Measurements from ENCODE around the gene TSPAN10. TPM values are rescaled to one million over a fixed set of nuclear protein-coding genes. Genes with fewer than 3 reads are reported as not detected.
"Not testable (repeated sequence)": the region's sequence is repeated elsewhere in the genome, so short reads cannot be mapped to it uniquely, and the experiment has no call there.

Gene TSPAN10
- total RNA-seq, 2 experiments from 2014 or later: 0.38 to 0.43 TPM

- ChIA-PET CTCF (interaction anchor here (1.5 kb wide), 1 partner anchor 10 kb away, joined by 6 read pairs; no protein-coding TSS in a partner anchor), POLR2A (no interaction called here)
- H3K4me3 Mint-ChIP-seq: no peak overlapping the region
- peaks cover 19% of the 10 kb centered on the region for H3K4me1 Mint-ChIP-seq
- DNase-seq: no peak
- H3K27ac Mint-ChIP-seq: no peak overlapping the region
- peaks cover 59% of the 10 kb centered on the region for H3K36me3 Mint-ChIP-seq (ENCODE audit: low read depth)
- H3K27me3 Mint-ChIP-seq: no peaks in the 10 kb centered on the region
- no peaks in the 10 kb centered on the region for H3K9me3 Mint-ChIP-seq
Measured at GRCh38 chr17:81609541-81610311, 27.3 kb upstream of the TSPAN10 start.

DNA sequence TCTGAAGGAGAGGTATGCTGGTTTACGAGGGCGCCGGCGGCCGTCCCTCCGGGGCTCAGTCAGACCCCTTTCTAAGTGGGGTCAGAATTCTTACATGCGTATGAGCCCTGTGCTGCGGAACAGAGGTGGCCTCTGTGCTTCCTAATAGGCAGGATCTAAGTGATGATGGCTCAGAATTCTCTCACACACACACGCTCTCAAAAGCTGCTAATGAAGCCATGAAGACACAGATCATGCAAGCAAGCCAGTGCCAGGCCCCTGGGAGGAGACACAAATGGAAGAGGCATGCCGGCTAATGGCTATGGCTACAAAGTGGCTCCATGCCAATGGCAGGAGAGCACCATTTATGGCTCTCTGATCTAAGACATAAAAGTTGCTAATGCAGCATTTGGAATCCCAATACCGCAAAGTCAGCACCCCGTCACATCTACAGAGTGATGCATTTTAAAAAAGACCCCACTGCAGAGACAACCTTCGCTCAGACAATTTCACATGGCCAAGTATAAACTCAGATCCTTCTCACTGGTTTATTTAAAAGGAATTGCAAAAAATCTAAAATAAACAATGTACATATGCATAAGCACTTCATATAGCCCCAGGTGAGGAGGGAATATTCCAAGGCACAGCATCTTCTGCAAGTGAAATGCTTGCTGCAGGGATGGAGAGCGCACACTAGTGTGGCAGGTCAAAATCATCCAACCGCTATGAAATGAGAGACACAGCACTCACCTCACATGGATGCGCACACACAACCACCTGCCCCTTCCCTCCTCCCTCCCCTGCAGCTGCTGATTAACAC lies 24.6 kb upstream of the TSPAN10 start:
- Mint-ChIP-seq H3K27me3 (no peaks in the 10 kb centered on the region), H3K4me1 (peaks cover 26% of the 10 kb centered on the region), H3K36me3 (ENCODE audit: low read depth) (peaks cover 59% of the 10 kb centered on the region), H3K9me3 (no peaks in the 10 kb centered on the region), H3K4me3 (no peak overlapping the region), H3K27ac (no peak overlapping the region)
- ChIA-PET POLR2A (interaction anchor here (1.4 kb wide), 1 partner anchor 12 kb away, joined by 4 read pairs; no protein-coding TSS in a partner anchor), CTCF (interaction anchor here (0.9 to 3.6 kb wide), 3 partner anchors 11 to 53 kb away, joined by 3 to 17 read pairs (median 3); no protein-coding TSS in a partner anchor)
- DNase-seq: no peak

DNA sequence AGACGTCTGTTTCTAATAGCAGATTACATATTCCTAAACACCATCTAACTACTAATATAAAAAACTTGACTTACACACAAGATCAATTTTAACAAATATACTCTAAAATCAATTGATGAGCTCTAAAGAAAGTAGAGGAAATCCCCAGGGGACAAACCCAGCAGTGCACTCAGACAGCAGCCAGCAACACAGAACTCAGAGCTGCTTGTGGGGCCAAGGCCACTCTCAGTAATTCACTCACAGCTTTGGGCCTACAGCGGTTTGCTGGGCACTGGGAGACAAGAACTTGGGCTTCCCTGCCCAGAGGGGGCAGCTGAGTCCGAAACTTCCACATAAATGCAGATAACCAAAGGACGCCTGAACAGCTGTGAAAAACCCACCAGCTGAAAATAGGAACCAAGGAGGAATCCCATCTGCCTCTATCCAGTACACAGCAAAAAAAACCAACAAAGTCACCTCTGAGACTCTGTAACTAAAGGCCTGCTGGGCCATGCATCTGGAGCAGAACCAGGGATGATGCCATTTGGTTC lies 21.5 kb upstream of the TSPAN10 start:
- CTCF ChIA-PET: interaction anchor here (3.6 kb wide), 1 partner anchor 14 kb away, joined by 17 read pairs; no protein-coding TSS in a partner anchor
- H3K4me1 Mint-ChIP-seq: peaks cover 12% of the 10 kb centered on the region
- no peak overlapping the region for H3K4me3 Mint-ChIP-seq
- H3K27ac Mint-ChIP-seq: no peak overlapping the region
- H3K27me3 Mint-ChIP-seq: no peaks in the 10 kb centered on the region
- H3K9me3 Mint-ChIP-seq: no peaks in the 10 kb centered on the region
- DNase-seq: no peak
- POLR2A ChIA-PET: interaction anchor here (1.2 kb wide), 1 partner anchor 16 kb away, joined by 3 read pairs; no protein-coding TSS in a partner anchor
- peaks cover 49% of the 10 kb centered on the region for H3K36me3 Mint-ChIP-seq (ENCODE audit: low read depth)

DNA sequence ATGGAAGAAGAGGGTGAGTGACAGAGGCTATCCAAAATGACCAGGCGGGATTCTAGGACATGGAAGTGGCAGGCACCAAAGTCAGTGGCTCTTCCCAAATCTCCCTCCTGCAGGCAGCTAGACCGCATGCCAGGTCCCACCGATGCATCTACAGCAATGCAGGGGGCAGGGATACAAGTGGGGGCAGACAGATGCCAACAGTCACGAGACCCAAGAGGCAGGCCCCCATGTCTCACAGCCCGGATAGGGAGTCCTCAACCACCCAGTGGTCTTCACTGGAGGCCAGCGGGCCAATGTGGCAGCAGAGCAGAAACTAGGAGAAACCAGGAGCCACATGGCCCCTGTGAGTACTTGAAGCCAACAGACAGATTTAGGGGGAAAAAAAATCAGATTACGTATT lies 20.1 kb upstream of the TSPAN10 start:
- no peak overlapping the region for H3K4me3 Mint-ChIP-seq
- POLR2A ChIA-PET: no interaction called here
- no peaks in the 10 kb centered on the region for H3K9me3 Mint-ChIP-seq
- no peak for DNase-seq
- peaks cover 62% of the 10 kb centered on the region for H3K36me3 Mint-ChIP-seq (ENCODE audit: low read depth)
- CTCF ChIA-PET: no interaction called here
- H3K27ac Mint-ChIP-seq: no peak overlapping the region
- peaks cover 12% of the 10 kb centered on the region for H3K4me1 Mint-ChIP-seq
- H3K27me3 Mint-ChIP-seq: no peaks in the 10 kb centered on the region

DNA sequence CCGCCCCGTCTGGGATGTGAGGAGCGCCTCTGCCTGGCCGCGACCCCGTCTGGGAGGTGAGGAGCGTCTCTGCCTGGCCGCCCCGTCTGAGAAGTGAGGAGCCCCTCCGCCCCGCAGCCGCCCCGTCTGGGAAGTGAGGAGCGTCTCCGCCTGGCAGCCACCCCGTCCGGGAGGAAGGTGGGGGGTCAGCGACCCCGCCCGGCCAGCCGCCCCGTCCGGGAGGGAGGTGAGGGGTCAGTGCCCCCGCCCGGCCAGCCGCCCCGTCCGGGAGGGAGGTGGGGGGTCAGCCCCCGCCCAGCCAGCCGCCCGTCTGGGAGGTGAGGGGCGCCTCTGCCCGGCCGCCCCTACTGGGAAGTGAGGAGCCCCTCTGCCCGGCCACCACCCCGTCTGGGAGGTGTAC lies 18.7 kb upstream of the TSPAN10 start:
- POLR2A ChIA-PET, H3K4me3 Mint-ChIP-seq, CTCF ChIA-PET: not testable (repeated sequence)

DNA sequence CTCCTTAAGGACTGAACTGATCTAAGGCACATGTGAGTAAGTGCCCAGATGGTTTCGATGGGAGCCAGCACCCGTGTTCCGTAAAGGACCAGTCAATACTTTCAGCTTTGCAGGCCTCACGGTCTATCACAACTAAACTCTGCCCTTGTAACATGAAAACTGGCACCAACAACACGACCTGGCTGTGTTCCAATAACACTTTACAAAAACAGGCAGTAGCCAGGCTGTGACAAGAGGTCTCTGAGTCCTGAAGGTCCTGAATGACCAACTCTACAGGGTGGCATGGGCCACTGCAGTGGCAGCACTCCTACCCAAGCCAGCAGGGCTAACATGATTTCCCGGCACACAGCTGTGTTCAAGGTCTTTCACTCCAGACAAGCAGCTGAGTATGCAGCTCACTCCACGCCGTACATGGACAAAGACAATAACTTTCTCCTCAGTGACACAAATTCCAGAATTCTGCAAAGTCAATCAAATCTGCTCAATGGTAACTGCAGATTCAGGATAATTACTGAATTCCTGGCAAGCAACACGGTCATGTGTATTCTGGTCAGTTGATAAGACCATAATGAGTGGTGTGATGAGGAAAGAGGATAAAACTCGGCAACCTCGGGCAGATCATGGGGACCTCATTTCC lies 15.4 kb upstream of the TSPAN10 start:
- CTCF ChIA-PET: no interaction called here
- DNase-seq: no peak
- peaks cover 58% of the 10 kb centered on the region for H3K36me3 Mint-ChIP-seq (ENCODE audit: low read depth)
- H3K4me3 Mint-ChIP-seq: no peak overlapping the region
- peaks cover 9% of the 10 kb centered on the region for H3K4me1 Mint-ChIP-seq
- no peaks in the 10 kb centered on the region for H3K27me3 Mint-ChIP-seq
- H3K9me3 Mint-ChIP-seq: no peaks in the 10 kb centered on the region
- POLR2A ChIA-PET: interaction anchor here (1.1 kb wide), 1 partner anchor 15 kb away, joined by 4 read pairs; the partner anchor contains the start of gene NPLOC4
- no peak overlapping the region for H3K27ac Mint-ChIP-seq

More for the DNA sequence above, 18.7 kb upstream of the TSPAN10 start:
- peaks cover 12% of the 10 kb centered on the region for H3K4me1 Mint-ChIP-seq
- not testable (repeated sequence) for H3K27ac Mint-ChIP-seq, H3K9me3 Mint-ChIP-seq, H3K27me3 Mint-ChIP-seq, DNase-seq
- peaks cover 56% of the 10 kb centered on the region for H3K36me3 Mint-ChIP-seq (ENCODE audit: low read depth)

GRCh38 chr17:81630274-81630673 lies 6.7 kb upstream of the TSPAN10 start:
- Mint-ChIP-seq H3K4me1 (peaks cover 15% of the 10 kb centered on the region), H3K4me3 (no peak overlapping the region), H3K9me3 (no peaks in the 10 kb centered on the region), H3K27ac (no peak overlapping the region), H3K27me3 (no peaks in the 10 kb centered on the region), H3K36me3 (ENCODE audit: low read depth) (peaks cover 34% of the 10 kb centered on the region)
- DNase-seq: no peak
- ChIA-PET CTCF (no interaction called here), POLR2A (no interaction called here)

DNA sequence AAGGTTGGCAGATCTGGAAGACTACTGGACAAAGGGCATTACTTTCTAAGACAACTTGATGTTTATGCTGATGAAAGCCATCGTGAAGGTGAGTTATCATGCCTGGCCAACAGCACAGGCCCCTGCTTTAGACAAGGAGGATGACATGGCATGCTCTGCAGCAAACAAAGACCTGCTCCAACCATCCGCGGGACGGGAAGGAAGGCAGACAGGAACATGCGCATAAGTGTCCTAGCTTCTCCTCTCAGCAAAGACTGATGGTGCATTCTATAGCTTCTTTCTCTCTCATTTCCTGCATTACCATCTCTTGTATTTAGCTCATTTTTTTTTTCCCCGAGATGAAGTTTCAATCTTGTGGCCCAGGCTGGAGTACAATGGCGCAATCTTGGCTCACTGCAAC lies 5.5 kb upstream of the TSPAN10 start:
- Mint-ChIP-seq H3K27ac (peak overlapping the region; percentile 47), H3K36me3 (ENCODE audit: low read depth) (peaks cover 32% of the 10 kb centered on the region), H3K4me3 (no peak overlapping the region), H3K9me3 (no peaks in the 10 kb centered on the region), H3K4me1 (peaks cover 25% of the 10 kb centered on the region), H3K27me3 (no peaks in the 10 kb centered on the region)
- POLR2A ChIA-PET: interaction anchor here (0.6 to 1.0 kb wide), 3 partner anchors 16 to 74 kb away, joined by 3 read pairs; partner anchors contain the start of genes CCDC137 and OXLD1
- CTCF ChIA-PET: interaction anchor here (2.0 kb wide), 1 partner anchor 31 kb away, joined by 5 read pairs; no protein-coding TSS in a partner anchor
- no peak for DNase-seq

DNA sequence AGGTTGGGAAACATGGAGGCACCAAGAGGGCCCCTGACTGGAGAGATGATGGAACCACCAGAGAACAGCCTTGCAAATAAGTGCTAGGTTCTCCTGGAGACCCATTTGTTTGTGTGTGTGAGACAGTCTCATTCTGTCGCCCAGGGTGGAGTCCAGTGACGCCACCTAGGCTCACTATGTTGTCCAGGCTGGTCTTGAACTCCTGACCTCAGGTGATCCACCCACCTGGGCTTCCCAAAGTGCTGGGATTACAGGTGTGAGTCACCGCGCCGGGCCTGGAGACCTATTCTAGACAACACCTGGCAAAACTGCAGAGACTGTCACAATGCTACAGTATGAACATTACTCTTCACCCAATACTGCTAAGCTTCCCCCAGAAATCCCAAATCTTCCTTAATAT lies 1.6 kb upstream of the TSPAN10 start:
- peak overlapping the region; percentile 83 for H3K27ac Mint-ChIP-seq
- DNase-seq: no peak
- ChIA-PET CTCF (interaction anchor here (1.2 kb wide), 1 partner anchor 384 kb away, joined by 3 read pairs; no protein-coding TSS in a partner anchor), POLR2A (interaction anchor here (0.6 to 3.5 kb wide), 5 partner anchors 11 to 67 kb away, joined by 4 to 26 read pairs (median 8); partner anchors contain the start of genes CCDC137, MRPL12 and OXLD1)
- no peaks in the 10 kb centered on the region for H3K27me3 Mint-ChIP-seq
- peaks cover 16% of the 10 kb centered on the region for H3K36me3 Mint-ChIP-seq (ENCODE audit: low read depth)
- H3K4me3 Mint-ChIP-seq: peak overlapping the region; percentile 98
- H3K4me1 Mint-ChIP-seq: peaks cover 27% of the 10 kb centered on the region
- H3K9me3 Mint-ChIP-seq: no peaks in the 10 kb centered on the region

DNA sequence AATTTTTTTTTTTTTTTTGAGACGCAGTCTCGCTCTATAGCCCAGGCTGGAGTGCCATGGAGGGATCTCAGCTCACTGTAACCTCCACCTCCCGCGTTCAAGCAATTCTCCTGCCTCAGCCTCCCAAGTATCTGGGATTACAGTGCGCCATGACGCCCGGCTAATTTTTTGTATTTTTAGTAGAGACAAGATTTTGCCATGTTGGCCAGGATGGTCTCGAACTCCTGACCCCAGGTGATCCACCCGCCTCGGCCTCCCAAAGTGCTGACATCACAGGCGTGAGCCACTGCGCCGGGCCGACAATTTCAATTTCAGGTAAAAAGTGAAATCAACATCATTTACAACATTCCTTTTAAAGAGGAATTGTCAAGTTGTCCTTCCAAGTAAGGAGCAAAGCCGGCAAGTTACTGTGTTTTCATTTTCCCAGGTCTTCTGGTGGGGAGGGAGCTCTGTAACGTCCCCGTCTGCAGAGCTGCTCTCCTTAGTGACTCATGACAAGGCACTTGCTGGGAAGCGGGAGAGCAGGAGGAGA lies 957 bp upstream of the TSPAN10 start:
- ChIA-PET CTCF (interaction anchor here (1.0 to 1.2 kb wide), 2 partner anchors 35 to 384 kb away, joined by 3 to 4 read pairs; no protein-coding TSS in a partner anchor), POLR2A (interaction anchor here (0.6 to 3.5 kb wide), 9 partner anchors 11 to 67 kb away, joined by 4 to 26 read pairs (median 4); partner anchors contain the start of genes ARL16, CCDC137, HGS and MRPL12)
- Mint-ChIP-seq H3K4me1 (peaks cover 27% of the 10 kb centered on the region), H3K4me3 (peak overlapping the region; percentile 98), H3K27me3 (no peaks in the 10 kb centered on the region), H3K36me3 (ENCODE audit: low read depth) (peaks cover 16% of the 10 kb centered on the region), H3K9me3 (no peaks in the 10 kb centered on the region), H3K27ac (peak overlapping the region; percentile 83)
- DNase-seq: no peak

GRCh38 chr17:81638683-81639082 lies 1.7 kb downstream of the TSPAN10 start:
- Mint-ChIP-seq H3K9me3 (no peaks in the 10 kb centered on the region), H3K36me3 (ENCODE audit: low read depth) (peaks cover 7% of the 10 kb centered on the region), H3K27me3 (no peaks in the 10 kb centered on the region), H3K4me1 (peaks cover 17% of the 10 kb centered on the region), H3K4me3 (peak overlapping the region; percentile 8), H3K27ac (no peak overlapping the region)
- POLR2A ChIA-PET: interaction anchor here (0.8 to 1.4 kb wide), 2 partner anchors 15 to 28 kb away, joined by 3 to 5 read pairs; partner anchors contain the start of genes CCDC137 and OXLD1
- DNase-seq: no peak
- CTCF ChIA-PET: no interaction called here

DNA sequence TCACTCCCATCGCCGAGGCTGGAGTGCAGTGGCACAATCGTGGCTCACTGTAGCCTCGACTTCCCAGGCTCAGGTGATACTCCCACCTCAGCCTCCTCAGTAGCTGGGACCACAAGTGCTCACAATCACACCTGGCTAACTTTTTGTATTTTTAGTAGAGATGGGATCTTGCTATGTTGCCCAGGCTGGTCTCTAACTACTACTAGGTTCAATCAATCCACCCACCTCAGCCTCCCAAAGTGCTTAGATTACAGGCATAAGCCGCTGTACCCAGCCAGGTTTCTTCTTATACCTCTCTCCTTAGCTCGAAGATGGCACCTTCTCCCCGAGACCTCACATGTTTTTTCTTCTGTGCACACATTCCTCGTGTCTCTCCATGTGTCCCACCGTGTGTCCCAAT lies 3.0 kb downstream of the TSPAN10 start:
- no peak for DNase-seq
- Mint-ChIP-seq H3K27ac (no peak overlapping the region), H3K36me3 (ENCODE audit: low read depth) (peaks cover 7% of the 10 kb centered on the region), H3K4me1 (peaks cover 15% of the 10 kb centered on the region), H3K9me3 (no peaks in the 10 kb centered on the region), H3K27me3 (no peaks in the 10 kb centered on the region), H3K4me3 (no peak overlapping the region)
- ChIA-PET CTCF (interaction anchor here (0.7 kb wide), 1 partner anchor 55 kb away, joined by 3 read pairs; no protein-coding TSS in a partner anchor), POLR2A (interaction anchor here (0.7 kb wide), 1 partner anchor 26 kb away, joined by 3 read pairs; no protein-coding TSS in a partner anchor)

All from activated CD4-positive, alpha-beta memory T cell treated with anti-CD3 and anti-CD28 coated beads, Interleukin-2, amount 10 ng/mL, durations not matched to agents 7 days and 5 days (primary cell).